Adrenal gland (tissue), 5 donors: ENCODE measurements around the gene TBXA2R.

ENCODE experiments used
- POLR2A ChIP-seq, 2 donors: fragments of 450-650 bp; IDR thresholded peaks; one replicate each; pipeline ENCODE4 v1.6.1; 2017; ENCODE audit warnings: antibody characterized with exemption in 2 of 2, mild to moderate bottlenecking in 2 of 2, moderate library complexity in 1 of 2
- TF ChIP-seq, protein P1 (sequence below), 6 experiments: fragments of 450-650 bp in 4 of 6; fragments of 200-600 bp in 2 of 6; sonication (generic) in 1 of 6; IDR thresholded peaks; 1 replicate in 5 of 6; 2 replicates in 1 of 6; pipeline versions ENCODE4 v1.5.1 to v1.8.0; 2016 to 2021; ENCODE audit warnings: antibody characterized with exemption in 6 of 6, mild to moderate bottlenecking in 2 of 6, moderate library complexity in 1 of 6
- donor health status: DM: no; HTN: no; CAD: no.

DNA sequence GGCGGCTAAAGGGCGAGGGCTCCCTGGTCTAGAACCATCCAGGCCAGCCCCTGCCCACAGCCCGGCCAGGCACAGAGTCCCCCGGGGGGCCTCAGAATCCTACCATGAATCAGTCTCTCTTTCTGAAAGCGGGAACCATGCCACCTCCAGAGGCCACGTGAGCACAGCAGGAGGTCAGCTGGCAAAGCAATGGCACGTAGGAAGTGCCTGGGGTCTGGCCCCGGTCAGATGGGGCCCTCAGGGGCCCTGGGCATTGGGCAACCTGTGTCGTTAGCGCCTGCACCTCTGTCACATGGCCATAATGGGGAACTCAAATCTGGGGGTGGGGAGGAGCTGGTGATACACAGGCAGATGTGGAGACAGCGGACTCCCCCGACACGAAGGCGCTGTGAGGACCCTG lies 58.1 kb downstream of the TBXA2R start:
- TF ChIP-seq, protein P1, sequence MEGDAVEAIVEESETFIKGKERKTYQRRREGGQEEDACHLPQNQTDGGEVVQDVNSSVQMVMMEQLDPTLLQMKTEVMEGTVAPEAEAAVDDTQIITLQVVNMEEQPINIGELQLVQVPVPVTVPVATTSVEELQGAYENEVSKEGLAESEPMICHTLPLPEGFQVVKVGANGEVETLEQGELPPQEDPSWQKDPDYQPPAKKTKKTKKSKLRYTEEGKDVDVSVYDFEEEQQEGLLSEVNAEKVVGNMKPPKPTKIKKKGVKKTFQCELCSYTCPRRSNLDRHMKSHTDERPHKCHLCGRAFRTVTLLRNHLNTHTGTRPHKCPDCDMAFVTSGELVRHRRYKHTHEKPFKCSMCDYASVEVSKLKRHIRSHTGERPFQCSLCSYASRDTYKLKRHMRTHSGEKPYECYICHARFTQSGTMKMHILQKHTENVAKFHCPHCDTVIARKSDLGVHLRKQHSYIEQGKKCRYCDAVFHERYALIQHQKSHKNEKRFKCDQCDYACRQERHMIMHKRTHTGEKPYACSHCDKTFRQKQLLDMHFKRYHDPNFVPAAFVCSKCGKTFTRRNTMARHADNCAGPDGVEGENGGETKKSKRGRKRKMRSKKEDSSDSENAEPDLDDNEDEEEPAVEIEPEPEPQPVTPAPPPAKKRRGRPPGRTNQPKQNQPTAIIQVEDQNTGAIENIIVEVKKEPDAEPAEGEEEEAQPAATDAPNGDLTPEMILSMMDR (IDR thresholded peaks at IDR 0.05): no peak
- no peak for TF ChIP-seq POLR2A (IDR thresholded peaks at IDR 0.05)
